MM.1S (cell line): ENCODE data around the gene FXYD7.

Experiments
- CTCF ChIP-seq: fragments of 300-600 bp; sonication (generic); IDR thresholded peaks from 2 replicates; pipeline ENCODE4 v1.5.1; 2016; ENCODE audit warnings: antibody characterized with exemption, low read length, mixed read lengths
- EZH2 ChIP-seq: fragments of 300-600 bp; sonication (generic); optimal IDR thresholded peaks from 2 replicates; pipeline ENCODE3; 2017; ENCODE audit warnings: low read depth, mild to moderate bottlenecking, antibody characterized with exemption, low read length, mixed read lengths

DNA sequence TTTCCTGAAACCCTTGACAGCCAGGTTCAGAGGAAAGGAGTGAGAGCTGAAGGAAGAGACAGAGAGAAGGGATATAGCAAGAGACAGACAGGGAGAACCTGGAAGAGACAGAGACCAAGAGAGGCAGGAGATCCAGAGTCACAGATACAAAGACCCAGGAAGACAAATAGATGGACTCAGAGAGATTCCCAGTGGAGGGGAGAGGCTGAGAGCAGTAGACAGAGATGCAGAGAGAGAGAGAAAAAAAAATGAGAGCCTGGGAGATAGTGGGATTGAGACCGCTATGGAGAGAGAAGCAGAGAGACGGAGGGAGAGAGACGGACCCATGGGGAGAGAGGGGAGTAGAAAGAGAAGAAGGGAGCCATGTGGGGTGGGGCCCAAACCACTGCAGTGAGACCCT lies 763 bp downstream of the FXYD7 start:
- no peak for TF ChIP-seq CTCF
- TF ChIP-seq EZH2, result no peak
